ENCODE measurements around the gene SMIM35. TPM values are rescaled to one million over a fixed set of nuclear protein-coding genes. Genes with fewer than 3 reads are reported as not detected.
"Not testable (repeated sequence)": the region's sequence is repeated elsewhere in the genome, so short reads cannot be mapped to it uniquely, and the experiment has no call there.

The SMIM35 gene
- polyA plus RNA-seq, 1 donor: 0.76 TPM

- DNase-seq: no peak
Observed at GRCh38 chr11:117978991-117979390, 107.8 kb downstream of the SMIM35 start.

GRCh38 chr11:117978291-117978910 is 108.4 kb downstream of the SMIM35 start:
- not testable (repeated sequence) for DNase-seq

DNA sequence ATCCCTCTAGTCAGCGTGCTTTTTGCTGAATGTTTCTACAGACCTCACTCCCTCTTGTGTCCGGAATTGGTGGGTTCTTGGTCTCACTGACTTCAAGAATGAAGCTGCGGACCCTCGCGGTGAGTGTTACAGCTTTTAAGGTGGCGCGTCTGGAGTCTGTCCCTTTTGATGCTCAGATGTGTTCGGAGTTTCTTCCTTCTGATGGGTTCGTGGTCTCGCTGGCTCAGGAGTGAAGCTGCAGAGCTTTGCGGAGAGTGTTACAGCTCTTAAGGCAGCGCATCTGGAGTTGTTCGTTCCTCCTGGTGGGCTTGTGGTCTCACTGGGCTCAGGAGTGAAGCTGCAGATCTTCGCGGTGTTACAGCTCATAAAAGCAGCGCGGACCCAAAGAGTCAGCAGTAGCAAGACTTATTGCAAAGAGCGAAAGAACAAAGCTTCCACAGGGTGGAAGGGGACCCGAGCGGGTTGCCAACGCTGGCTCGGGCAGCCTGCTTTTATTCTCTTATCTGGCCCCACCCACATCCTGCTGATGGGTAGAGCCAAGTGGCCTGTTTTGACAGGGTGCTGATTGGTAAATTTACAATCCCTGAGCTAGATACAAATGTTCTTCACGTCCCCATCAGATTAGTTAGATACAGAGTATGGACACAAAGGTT is 109.0 kb downstream of the SMIM35 start:
- not testable (repeated sequence) for DNase-seq

DNA sequence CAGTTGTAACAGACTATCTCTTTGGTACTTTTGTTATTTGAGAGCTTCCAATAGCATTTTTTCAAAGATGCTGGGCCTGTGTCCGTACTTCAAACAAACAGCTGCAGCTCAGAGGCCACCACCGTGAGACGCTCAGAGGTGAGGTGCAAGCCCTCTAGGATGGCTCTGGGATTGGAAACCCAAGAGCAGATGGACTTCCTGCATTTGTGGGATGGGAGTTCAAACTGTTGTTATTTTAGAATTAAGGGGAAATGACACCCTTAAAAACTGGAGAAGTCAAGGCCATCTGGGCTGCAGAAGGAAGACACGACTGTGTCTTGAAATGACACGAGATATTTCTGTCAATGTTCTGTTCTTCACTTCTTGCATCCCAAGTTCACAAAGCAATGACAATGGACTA is 109.7 kb downstream of the SMIM35 start:
- DNase-seq: no peak

- DNase-seq: no peak
Observed at GRCh38 chr11:117976445-117976844, 110.3 kb downstream of the SMIM35 start.

DNA sequence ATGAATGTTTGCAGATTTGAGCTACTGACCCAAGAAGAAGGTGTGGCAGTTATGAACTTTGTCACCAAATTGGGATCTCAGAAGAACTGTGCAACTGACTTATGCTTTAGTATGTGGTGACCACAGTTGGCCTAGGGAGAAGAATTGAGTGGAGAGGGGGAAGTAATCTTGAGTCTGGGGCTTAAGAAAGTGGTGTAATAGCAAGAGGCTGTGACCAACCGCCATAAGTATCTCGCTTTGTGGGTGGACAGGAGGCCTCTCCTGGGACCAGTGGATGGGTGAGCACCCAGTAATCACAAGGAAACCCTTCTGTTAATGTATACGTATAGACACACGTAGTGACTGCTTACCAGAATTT is 113.3 kb downstream of the SMIM35 start:
- no peak for DNase-seq

- no peak for DNase-seq
Observed at GRCh38 chr11:117972629-117973502, 113.9 kb downstream of the SMIM35 start.

GRCh38 chr11:117972044-117972443 is 114.7 kb downstream of the SMIM35 start:
- no peak for DNase-seq

GRCh38 chr11:117970400-117971024 is 116.3 kb downstream of the SMIM35 start:
- no peak for DNase-seq

GRCh38 chr11:117969160-117969991 is 117.4 kb downstream of the SMIM35 start:
- DNase-seq: no peak

- no peak for DNase-seq
Observed at GRCh38 chr11:117966908-117967307, 119.9 kb downstream of the SMIM35 start.

DNA sequence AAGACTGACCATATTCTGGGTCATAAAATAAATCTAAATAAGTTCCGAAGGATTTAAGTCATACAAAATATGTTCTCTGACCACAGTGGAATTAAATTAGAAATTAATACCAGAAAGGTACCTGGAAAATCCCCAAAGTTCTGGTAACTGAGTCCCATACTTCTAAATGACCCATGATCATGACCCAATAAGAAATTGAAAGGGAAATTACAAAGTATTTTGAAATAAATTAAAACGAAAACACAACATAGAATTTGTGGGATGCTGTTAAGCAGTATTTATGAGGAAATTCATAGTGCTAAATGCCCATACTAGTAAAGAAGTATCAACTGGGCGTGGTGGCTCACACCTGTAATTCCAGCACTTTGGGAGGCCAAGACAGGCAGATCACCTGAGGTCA is 123.9 kb downstream of the SMIM35 start:
- no peak for DNase-seq

DNA sequence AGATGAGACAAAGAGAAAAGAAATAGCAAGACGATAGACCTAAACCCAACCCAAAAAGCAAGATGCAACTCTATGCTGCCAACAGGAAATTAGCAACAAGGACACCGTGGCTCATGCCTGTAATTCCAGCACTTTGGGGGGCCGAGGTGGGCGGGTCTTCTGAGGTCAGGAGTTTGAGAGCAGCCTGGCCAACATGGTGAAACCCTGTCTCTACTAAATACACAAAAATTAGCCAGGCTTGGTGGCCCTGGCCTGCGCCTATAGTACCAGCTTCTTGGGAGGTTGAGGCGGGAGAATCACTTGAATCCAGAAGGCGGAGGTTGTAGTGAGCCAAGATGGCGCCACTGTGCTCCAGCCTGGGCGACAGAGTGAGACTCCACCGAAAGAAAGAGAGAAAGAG is 124.9 kb downstream of the SMIM35 start:
- no peak for DNase-seq

GRCh38 chr11:117960406-117960805 is 126.4 kb downstream of the SMIM35 start:
- DNase-seq: no peak

DNA sequence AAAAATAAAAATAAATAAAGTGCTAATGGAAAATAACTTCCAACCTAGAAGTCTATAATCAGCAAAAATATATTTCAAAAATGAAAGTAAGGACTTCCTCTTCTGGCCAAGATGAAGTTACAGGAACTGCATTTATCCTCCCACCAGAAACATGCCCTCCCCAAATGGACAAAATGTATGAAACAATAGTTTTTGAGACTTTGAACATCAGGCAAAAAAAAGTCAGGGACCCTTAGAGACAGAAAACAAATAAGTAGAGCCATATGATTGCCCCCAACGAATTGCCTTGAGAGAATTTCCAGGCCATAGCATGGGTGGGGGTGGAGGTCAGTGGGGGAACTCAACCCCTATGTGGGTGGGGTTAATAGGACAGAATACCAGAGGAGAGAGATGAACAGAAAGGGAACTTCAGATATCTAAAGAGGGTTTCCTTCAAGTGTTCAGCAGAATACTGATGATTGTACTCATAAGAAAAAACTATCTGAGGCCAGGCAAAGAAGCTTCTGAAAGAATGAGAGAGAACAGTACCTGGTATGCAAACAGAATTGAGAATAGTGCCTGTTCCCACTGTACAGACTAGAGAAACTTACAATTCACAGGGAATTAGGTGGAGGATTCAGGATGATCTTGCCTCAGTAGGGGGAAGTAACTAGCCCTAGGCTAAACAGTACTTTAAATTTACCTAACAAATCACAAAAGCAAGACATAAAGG is 127.2 kb downstream of the SMIM35 start:
- no peak for DNase-seq

GRCh38 chr11:117958949-117959348 is 127.8 kb downstream of the SMIM35 start:
- DNase-seq: no peak

Other genes with a start within 250 kb of the SMIM35 start
- 227 TPM for gene FXYD6, start 210.3 kb downstream of the SMIM35 start, polyA plus RNA-seq (ENCODE audit: insufficient read length)
- 0.15 TPM for gene TMPRSS13, start 157.6 kb downstream of the SMIM35 start, polyA plus RNA-seq (ENCODE audit: insufficient read length)
- 6.3 TPM for gene IL10RA, start 100.6 kb downstream of the SMIM35 start, polyA plus RNA-seq (ENCODE audit: insufficient read length)
- 0.08 TPM for gene TMPRSS4, start 9.9 kb downstream of the SMIM35 start, polyA plus RNA-seq (ENCODE audit: insufficient read length)
- gene SCN4B, start 65.9 kb upstream of the SMIM35 start, polyA plus RNA-seq (ENCODE audit: insufficient read length): 3.7 TPM
- 2.9 TPM for gene SCN2B, start 89.7 kb upstream of the SMIM35 start, polyA plus RNA-seq (ENCODE audit: insufficient read length)
- 3.0 TPM for gene JAML, start 138.0 kb upstream of the SMIM35 start, polyA plus RNA-seq (ENCODE audit: insufficient read length)
- 0.52 TPM for gene MPZL3, start 165.4 kb upstream of the SMIM35 start, polyA plus RNA-seq (ENCODE audit: insufficient read length)
- gene MPZL2, start 177.3 kb upstream of the SMIM35 start, polyA plus RNA-seq (ENCODE audit: insufficient read length): 0.90 TPM
- gene CD3E, start 217.8 kb upstream of the SMIM35 start, polyA plus RNA-seq (ENCODE audit: insufficient read length): 0.50 TPM

All from hindlimb muscle (tissue), 1 donor.